ENCODE results near the gene HOXB8.

Gene HOXB8

DNA sequence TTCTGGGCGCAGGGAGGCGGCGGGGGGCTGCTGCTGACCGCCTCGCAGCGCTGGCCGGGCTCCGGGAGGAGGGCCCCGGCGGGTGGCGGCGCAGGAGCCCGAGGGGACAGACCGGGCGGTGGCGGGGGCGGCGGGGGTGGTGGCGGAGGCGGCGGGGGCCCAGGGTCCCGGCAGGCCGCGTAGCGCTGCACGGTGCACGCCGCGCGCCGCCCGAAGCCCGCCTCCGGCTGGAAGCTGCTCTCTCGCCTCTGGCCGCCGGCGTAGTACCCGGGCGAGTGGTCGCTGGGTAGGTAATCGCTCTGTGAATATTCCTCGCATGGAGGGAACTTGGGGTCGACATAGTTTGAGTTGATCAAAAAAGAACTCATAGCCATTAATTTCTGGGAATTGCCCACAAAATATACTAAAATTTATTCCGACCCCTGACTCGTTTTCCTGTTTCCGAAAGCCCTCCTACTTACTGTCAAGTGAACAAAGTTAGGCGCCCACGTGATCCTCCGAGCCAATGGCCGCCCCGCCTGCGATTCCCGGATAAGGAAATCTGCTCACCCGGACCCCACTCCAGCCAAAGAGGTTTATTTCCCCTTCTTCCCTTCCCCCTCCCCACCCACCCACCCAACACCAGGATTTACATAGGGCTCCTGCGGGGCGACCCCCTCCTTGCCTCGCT lies 37.0 kb downstream of the HOXB8 start, which contains the start of gene HOXB4:
TSS of gene HOXB4 (minus strand) at position 405 of the 670 bp plus-strand sequence. CDS start at position 374, 31 bp downstream.
- Histone ChIP-seq H3K79me2 (ENCODE audit: insufficient read depth, low read length) (no peaks in the 10 kb centered on the region), H3K4me2 (ENCODE audit: low read depth, low read length, poor library complexity, severe bottlenecking) (peak within 1 kb of the TSS; percentile 63), H3K27me3 (ENCODE audit: low read length) (no peaks in the 10 kb centered on the region)

DNA sequence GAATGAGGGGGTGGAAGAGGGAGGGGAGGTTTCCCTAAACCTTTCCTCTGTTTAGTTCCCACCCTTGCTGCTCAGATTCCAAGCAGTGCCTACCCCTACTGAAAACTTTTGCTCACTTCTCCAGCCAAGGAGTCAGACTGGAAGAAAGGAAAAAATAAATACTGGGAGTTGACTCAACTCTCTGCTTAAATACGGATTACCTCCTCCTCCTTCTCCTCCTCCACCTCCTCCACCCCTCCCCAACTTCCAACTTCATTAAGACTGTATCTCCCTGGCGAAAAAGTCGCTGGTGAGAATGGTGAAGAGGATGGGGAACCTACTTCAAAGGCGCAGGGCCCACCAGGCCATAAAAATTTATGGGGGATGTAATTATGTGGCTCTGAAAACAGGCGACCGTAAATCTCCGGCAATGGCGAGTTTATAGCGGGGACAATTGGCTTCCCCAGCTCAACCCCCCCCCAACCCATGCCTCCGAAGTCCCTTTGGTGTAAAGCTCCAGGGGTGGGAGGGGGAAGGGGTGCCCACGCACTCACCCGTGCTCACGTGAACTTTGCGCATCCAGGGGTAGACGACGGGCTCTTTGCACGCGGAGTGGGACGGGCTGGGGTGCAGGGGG lies 37.7 kb downstream of the HOXB8 start:
- Histone ChIP-seq H3K79me2 (ENCODE audit: insufficient read depth, low read length) (no peaks in the 10 kb centered on the region), H3K4me2 (ENCODE audit: low read depth, low read length, poor library complexity, severe bottlenecking) (peak overlapping the region; percentile 63), H3K27me3 (ENCODE audit: low read length) (no peaks in the 10 kb centered on the region), H2AFZ (ENCODE audit: low read depth, low read length, severe bottlenecking) (peak overlapping the region; percentile 25), H3K9ac (ENCODE audit: low read length) (peak overlapping the region; percentile 57), H4K20me1 (ENCODE audit: low read depth, low read length) (no peaks in the 10 kb centered on the region), H3K36me3 (ENCODE audit: low read length) (no peaks in the 10 kb centered on the region), H3F3A (ENCODE audit: insufficient read depth) (no peaks in the 10 kb centered on the region), H3K9me2 (replicated peaks; ENCODE audit: insufficient read depth, low read length) (no peaks in the 10 kb centered on the region), H3K9me3 (ENCODE audit: insufficient read depth, low read length) (no peaks in the 10 kb centered on the region), H3K4me3 (ENCODE audit: insufficient read depth, low read length, poor library complexity, severe bottlenecking) (peak overlapping the region; percentile 55), H3K27ac (ENCODE audit: low read depth, low read length) (no peak overlapping the region)
- TF ChIP-seq, protein P1, sequence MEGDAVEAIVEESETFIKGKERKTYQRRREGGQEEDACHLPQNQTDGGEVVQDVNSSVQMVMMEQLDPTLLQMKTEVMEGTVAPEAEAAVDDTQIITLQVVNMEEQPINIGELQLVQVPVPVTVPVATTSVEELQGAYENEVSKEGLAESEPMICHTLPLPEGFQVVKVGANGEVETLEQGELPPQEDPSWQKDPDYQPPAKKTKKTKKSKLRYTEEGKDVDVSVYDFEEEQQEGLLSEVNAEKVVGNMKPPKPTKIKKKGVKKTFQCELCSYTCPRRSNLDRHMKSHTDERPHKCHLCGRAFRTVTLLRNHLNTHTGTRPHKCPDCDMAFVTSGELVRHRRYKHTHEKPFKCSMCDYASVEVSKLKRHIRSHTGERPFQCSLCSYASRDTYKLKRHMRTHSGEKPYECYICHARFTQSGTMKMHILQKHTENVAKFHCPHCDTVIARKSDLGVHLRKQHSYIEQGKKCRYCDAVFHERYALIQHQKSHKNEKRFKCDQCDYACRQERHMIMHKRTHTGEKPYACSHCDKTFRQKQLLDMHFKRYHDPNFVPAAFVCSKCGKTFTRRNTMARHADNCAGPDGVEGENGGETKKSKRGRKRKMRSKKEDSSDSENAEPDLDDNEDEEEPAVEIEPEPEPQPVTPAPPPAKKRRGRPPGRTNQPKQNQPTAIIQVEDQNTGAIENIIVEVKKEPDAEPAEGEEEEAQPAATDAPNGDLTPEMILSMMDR (IDR thresholded peaks at IDR 0.05; ENCODE audit: insufficient read depth, low read length, poor library complexity, severe bottlenecking) = no peak
- no peak for TF ChIP-seq EZH2phosphoT487 (conservative IDR thresholded peaks at IDR 0.05; ENCODE audit: low read length)

More for the DNA sequence above, 37.0 kb downstream of the HOXB8 start, which contains the start of gene HOXB4:
- Histone ChIP-seq H3K4me3 (ENCODE audit: insufficient read depth, low read length, poor library complexity, severe bottlenecking) (peak within 1 kb of the TSS; percentile 65), H2AFZ (ENCODE audit: low read depth, low read length, severe bottlenecking) (peak within 1 kb of the TSS; percentile 85), H3F3A (ENCODE audit: insufficient read depth) (no peaks in the 10 kb centered on the region), H3K27ac (ENCODE audit: low read depth, low read length) (no peak within 1 kb of the TSS), H4K20me1 (ENCODE audit: low read depth, low read length) (no peaks in the 10 kb centered on the region), H3K9me3 (ENCODE audit: insufficient read depth, low read length) (no peaks in the 10 kb centered on the region), H3K9me2 (replicated peaks; ENCODE audit: insufficient read depth, low read length) (no peaks in the 10 kb centered on the region), H3K9ac (ENCODE audit: low read length) (peak within 1 kb of the TSS; percentile 57), H3K36me3 (ENCODE audit: low read length) (no peaks in the 10 kb centered on the region)
- TF ChIP-seq, protein P1 (IDR thresholded peaks at IDR 0.05; ENCODE audit: insufficient read depth, low read length, poor library complexity, severe bottlenecking) = no peak
- TF ChIP-seq EZH2phosphoT487 (conservative IDR thresholded peaks at IDR 0.05; ENCODE audit: low read length) = no peak

GRCh38 chr17:48576479-48577309 lies 38.4 kb downstream of the HOXB8 start:
- H4K20me1 ChIP-seq (ENCODE audit: low read depth, low read length) = no peaks in the 10 kb centered on the region
- H3K9me3 ChIP-seq (ENCODE audit: insufficient read depth, low read length) = no peaks in the 10 kb centered on the region
- peak overlapping the region; percentile 63 for H3K4me2 ChIP-seq (ENCODE audit: low read depth, low read length, poor library complexity, severe bottlenecking)
- TF ChIP-seq, protein P1 (IDR thresholded peaks at IDR 0.05; ENCODE audit: insufficient read depth, low read length, poor library complexity, severe bottlenecking) = no peak
- no peak for TF ChIP-seq EZH2phosphoT487 (conservative IDR thresholded peaks at IDR 0.05; ENCODE audit: low read length)
- no peaks in the 10 kb centered on the region for H3F3A ChIP-seq (ENCODE audit: insufficient read depth)
- no peak overlapping the region for H2AFZ ChIP-seq (ENCODE audit: low read depth, low read length, severe bottlenecking)
- no peak overlapping the region for H3K4me3 ChIP-seq (ENCODE audit: insufficient read depth, low read length, poor library complexity, severe bottlenecking)
- peak overlapping the region; percentile 57; the same call in 1 of the 2 replicates for H3K9ac ChIP-seq (ENCODE audit: low read length)
- H3K79me2 ChIP-seq (ENCODE audit: insufficient read depth, low read length) = no peaks in the 10 kb centered on the region
- no peaks in the 10 kb centered on the region for H3K27me3 ChIP-seq (ENCODE audit: low read length)
- no peaks in the 10 kb centered on the region for H3K36me3 ChIP-seq (ENCODE audit: low read length)
- H3K27ac ChIP-seq (ENCODE audit: low read depth, low read length) = no peak overlapping the region
- H3K9me2 ChIP-seq (replicated peaks; ENCODE audit: insufficient read depth, low read length) = no peaks in the 10 kb centered on the region

Measured in SU-DHL-6 (cell line).